Subcutaneous adipose tissue (tissue), 4 donors: Measurements from ENCODE around the gene NUP160. TPM values are rescaled to one million over a fixed set of nuclear protein-coding genes. Genes with fewer than 3 reads are reported as not detected.

Experiments used
- CTCF ChIP-seq: fragments of 450-650 bp; IDR thresholded peaks from one replicate; pipeline ENCODE4 v1.5.1; 2016; ENCODE audit warnings: low read depth, mild to moderate bottlenecking, control low read depth, antibody characterized with exemption, moderate library complexity
- small RNA-seq: library from RNA; depleted of rRNA; stranded (forward); fragments of <200 nt; gene quantifications from one replicate; pipeline ENCODE3, GENCODE V24; 2016
- total RNA-seq, 4 donors: library from RNA; depleted of rRNA; stranded (reverse); fragments of >200 nt; gene quantifications; one replicate each; pipeline ENCODE4 v1.1.0, GENCODE V29; 2016

The NUP160 gene
- total RNA-seq, 4 donors from 2014 or later = 27.7 to 33.9 (median 31.0) TPM

- TF ChIP-seq CTCF = no peak
These were observed 115.9 kb downstream of the NUP160 start for GRCh38 chr11:47732271-47732670.

DNA sequence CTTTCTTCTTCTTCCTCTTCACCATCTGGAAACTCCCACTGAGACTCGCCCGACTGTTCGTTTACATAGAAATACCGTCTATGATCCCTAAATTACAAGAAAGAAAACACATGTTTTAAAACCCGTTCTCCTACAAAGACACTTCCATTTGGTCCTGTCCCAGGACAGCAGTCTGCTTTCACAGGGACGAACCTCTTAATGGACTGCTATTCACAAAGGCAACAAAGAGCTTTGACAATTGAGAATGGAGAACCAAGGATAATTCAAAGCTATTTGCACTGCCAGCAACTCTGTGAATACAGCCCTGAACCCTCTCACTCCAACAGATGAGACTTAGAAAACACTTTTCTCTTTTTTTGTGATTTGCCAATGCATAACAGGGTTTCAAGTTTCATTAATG is 116.7 kb downstream of the NUP160 start:
- TF ChIP-seq CTCF = no peak

Small RNAs within 50 kb of the gene (small RNA-seq; reads per million reads assigned to genes)
- gene AC021443.1 (not detected), gene RF00019 (0.49 reads per million), gene RNA5SP340 (not detected)

Other genes with a start within 250 kb of the NUP160 start
- 10 to 100 TPM; 43.3 to 66.4 (median 44.7) TPM for gene MTCH2, start 205.8 kb downstream of the NUP160 start, total RNA-seq
- under 1 TPM in 2 of 4 donors, not detected in 2; 0.22 to 0.85 TPM for gene AGBL2, start 133.0 kb downstream of the NUP160 start, total RNA-seq
- gene FNBP4, start 81.0 kb downstream of the NUP160 start, total RNA-seq = 100 to 1,000 TPM; 132 to 214 (median 171) TPM
- gene PTPRJ, start 132.2 kb upstream of the NUP160 start, total RNA-seq = 10 to 100 TPM in 2 of 4 donors, 1 to 10 TPM in 2; 5.1 to 28.7 (median 9.4) TPM